Activated T-cell treated with anti-CD3 and anti-CD28 coated beads, Interleukin-2, amount 50 U/mL, for 1 hour (primary cell): ENCODE results near the gene ZBTB7C.
"Not testable (repeated sequence)": the region's sequence is repeated elsewhere in the genome, so short reads cannot be mapped to it uniquely, and the experiment has no call there.

ENCODE experiments used
- DNase-seq: peaks from one replicate; pipeline ENCODE4 v3.0.0-alpha.2; 2020

ZBTB7C gene

GRCh38 chr18:48408727-48409590 is at the start of gene ZBTB7C:
Gene ZBTB7C, minus strand, starts transcription at chr18:48409383.
- DNase-seq: peak; percentile 23

GRCh38 chr18:48456838-48457237 is 47.7 kb upstream of the ZBTB7C start:
- DNase-seq: no peak

- DNase-seq: peak; percentile 60
Measured at GRCh38 chr18:48455555-48456478, 46.6 kb upstream of the ZBTB7C start.

- no peak for DNase-seq
Measured at GRCh38 chr18:48454261-48454757, 45.1 kb upstream of the ZBTB7C start.

GRCh38 chr18:48453330-48454066 is 44.3 kb upstream of the ZBTB7C start:
- DNase-seq: no peak

GRCh38 chr18:48452861-48453323 is 43.7 kb upstream of the ZBTB7C start:
- no peak for DNase-seq

- no peak for DNase-seq
Measured at GRCh38 chr18:48450685-48451084, 41.5 kb upstream of the ZBTB7C start.

- DNase-seq: peak; percentile 68
Measured at GRCh38 chr18:48446582-48447225, 37.5 kb upstream of the ZBTB7C start.

- peak; percentile 73 for DNase-seq
Measured at GRCh38 chr18:48445540-48445939, 36.4 kb upstream of the ZBTB7C start.

- DNase-seq: no peak
Measured at GRCh38 chr18:48442761-48443160, 33.6 kb upstream of the ZBTB7C start.

- no peak for DNase-seq
Measured at GRCh38 chr18:48441405-48441881, 32.3 kb upstream of the ZBTB7C start.

- no peak for DNase-seq
Measured at GRCh38 chr18:48440924-48441323, 31.7 kb upstream of the ZBTB7C start.

GRCh38 chr18:48436907-48437306 is 27.7 kb upstream of the ZBTB7C start:
- DNase-seq: no peak

- DNase-seq: not testable (repeated sequence)
Measured at GRCh38 chr18:48434382-48434781, 25.2 kb upstream of the ZBTB7C start.

GRCh38 chr18:48433541-48433940 is 24.4 kb upstream of the ZBTB7C start:
- no peak for DNase-seq

- DNase-seq: no peak
Measured at GRCh38 chr18:48430150-48430549, 21.0 kb upstream of the ZBTB7C start.

- DNase-seq: no peak
Measured at GRCh38 chr18:48428475-48429177, 19.4 kb upstream of the ZBTB7C start.

- DNase-seq: no peak
Measured at GRCh38 chr18:48422947-48423378, 13.8 kb upstream of the ZBTB7C start.

GRCh38 chr18:48419277-48420022 is 10.3 kb upstream of the ZBTB7C start:
- DNase-seq: no peak

GRCh38 chr18:48418539-48419276 is 9.5 kb upstream of the ZBTB7C start:
- DNase-seq: no peak
